ENCODE measurements around the gene LYRM9.
A peak's percentile ranks its signal among the peaks of the same experiment; 100 is the strongest.
"Not testable (repeated sequence)": the region's sequence is repeated elsewhere in the genome, so short reads cannot be mapped to it uniquely, and the experiment has no call there.

The LYRM9 gene

DNA sequence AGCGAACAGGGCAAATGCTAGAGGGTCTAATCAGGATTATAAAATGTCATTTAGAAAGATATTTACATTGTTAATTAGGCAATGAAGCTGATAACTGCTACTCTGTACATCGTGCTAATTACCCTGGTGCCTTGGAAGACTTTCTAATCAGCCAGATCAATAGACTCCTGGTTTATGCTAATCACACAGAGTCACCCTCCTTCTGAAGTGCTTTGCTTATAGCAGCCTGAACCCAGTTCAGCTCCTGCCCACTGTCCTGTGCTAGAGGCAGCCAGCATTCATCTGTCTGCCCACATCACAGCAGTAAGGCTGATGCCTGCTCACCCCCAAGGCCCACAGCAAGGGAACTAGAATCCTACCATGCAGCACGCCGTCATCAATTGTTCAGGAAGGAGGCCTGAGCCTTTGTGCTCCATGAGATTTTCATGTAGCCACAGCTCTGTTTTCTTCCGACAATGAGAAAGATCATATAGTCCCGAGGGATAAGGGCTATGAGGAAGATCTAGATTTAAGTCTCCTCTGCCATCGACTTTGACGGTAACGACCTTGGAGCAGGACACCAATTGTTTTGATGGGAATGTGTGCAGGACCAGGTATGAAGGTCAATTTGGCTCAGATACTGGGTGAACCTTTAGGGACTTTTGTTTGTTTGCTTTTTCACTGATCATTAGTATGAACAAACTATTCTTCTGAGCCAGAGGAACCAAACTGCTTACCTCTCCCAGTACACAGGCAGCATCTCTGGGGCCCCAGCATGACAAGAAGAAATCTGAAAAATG, 12.5 kb upstream of the LYRM9 start:
- FAIRE-seq: no peak

GRCh38 chr17:27904534-27905446, 11.6 kb upstream of the LYRM9 start:
- no peak for FAIRE-seq

GRCh38 chr17:27904114-27904513, 10.9 kb upstream of the LYRM9 start:
- no peak for FAIRE-seq

DNA sequence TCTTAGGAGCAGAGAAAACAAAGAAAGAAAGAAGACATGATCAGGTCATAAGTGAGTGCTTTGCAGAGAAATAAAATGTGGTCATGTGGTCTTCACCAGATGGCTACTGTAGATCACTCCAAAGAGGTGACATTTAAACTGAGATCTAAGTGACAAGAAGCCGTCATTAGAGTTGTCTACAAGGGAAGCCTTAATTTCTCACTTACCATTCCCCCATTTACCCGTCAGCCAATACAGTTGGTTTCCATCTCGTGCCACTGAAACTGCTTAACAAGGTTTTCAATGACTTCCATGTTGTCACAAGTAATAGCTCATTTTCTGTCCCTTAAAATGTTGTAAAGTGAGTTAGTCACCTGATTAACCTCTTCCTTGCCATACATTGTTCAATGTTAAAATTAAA, 6.4 kb upstream of the LYRM9 start:
- FAIRE-seq: no peak

- FAIRE-seq: no peak
Measured at GRCh38 chr17:27898096-27898495, 4.9 kb upstream of the LYRM9 start.

DNA sequence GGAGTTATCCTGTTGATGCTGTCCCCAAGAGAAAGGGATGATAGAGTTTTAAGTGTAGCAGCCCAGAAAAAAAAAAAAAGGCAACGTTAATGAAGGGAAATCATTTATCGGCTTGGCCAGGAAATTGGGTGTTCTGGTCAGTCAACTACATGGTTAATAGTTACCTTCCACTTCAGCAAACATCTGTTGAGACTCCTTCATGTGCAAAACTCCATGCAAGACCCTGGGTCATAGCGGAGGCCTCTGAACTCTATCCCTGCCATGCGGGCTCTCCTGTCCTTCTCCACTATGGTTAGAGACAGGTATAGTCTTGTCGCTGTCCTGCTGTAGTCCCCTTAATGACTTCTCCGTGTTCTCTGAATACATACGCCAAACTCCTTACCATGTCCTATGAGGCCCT, 3.5 kb upstream of the LYRM9 start:
- no peak for FAIRE-seq

- no peak for FAIRE-seq
Measured at GRCh38 chr17:27895940-27896535, 2.9 kb upstream of the LYRM9 start.

DNA sequence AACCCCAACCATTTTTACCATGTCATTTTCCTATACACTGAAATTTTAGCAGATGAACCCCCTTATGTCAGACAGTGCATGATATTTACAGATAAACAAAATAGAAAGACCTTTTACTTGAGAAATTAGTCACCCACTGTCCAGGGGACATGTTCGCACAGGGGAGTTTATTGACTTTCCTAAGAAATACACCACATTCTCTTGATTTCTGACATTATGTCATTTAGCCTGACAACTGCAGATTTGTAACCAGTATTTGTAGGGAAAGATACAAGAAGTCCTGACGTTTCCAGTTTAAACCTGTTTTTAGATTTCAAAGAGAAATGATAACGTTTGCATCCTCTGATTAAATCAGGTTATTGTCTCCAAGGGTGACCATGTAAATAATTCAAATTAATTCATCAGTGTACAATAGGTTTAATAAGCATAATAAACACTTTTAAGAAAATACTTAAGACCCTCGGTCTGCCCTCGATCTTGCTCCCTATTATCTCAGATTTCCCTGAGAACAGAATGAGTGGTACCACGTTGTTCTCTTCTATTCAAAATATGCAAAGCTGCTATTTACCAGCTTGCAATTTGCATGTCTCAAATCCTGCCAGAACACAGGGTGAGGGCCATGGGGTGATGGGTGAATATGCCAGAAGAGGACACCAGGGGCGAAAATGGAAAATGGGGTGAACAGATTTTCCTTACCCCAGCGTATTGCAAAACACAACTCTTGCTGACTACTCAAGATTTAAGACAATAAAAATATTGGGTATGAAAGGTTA, 2.1 kb upstream of the LYRM9 start:
- no peak for FAIRE-seq

DNA sequence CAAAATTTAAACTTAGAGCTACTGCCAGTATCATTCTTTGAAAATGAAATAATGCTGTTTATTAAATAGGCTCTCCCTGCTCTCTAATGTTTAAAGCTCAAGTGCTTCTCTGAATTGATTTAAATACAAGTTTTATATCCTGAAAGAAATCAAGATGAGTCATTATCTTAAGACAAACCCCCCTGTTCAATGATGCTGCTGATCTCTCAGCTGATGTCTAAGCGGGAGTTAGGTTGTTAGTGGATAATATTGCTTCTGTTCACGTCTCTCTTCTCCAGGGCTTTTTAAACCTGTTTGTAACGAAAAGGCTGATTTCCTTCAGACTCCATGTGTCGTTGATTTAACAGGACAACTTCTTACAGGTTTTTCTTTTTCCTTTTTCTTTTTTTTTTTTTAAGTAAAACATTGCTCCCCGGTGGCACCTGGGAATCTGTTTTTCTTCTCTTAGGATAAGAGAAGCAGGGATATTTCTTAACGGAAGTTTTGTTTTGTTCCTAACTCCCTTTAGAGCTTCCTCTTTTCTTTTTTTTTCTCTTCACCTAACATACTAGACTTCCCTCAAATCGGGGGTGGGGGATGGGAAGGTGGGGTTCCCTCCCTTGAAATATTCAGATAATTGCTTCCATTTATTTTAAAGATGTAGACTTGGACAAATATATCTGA, 807 bp upstream of the LYRM9 start:
- FAIRE-seq: peak; percentile 76

DNA sequence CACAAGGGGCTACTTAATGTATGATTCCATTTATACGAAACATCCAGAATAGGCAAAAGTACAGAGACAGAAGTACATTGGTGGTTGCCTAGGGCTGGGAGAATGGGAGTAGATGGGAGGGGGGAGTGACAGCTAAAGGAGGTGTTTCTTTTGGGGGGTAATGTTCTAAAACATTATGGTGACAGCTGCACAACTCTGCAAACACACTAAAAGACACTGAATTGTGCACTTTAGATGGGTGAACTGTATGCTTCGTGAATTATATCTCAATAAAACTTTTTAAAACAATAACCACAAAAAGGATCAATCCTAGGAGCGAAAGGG, 661 bp downstream of the LYRM9 start:
- FAIRE-seq: no peak

DNA sequence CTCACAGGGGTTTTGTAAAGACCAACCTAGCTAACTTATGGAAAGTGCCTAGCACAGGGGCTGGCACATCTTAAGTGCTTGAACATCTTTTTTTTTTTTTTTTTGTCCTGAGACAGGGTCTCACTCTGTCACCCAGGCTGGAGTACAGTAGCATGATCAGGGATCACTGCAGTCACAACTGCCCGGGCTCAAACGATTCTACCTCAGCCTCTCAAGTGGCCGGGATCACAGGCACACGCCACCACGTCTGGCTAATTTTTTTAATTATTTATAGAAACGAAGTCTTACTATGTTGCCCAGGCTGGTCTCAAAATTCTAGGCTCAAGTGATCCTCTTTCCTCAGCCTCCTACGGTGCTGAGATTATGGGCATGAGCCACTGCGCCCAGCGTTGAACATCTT, 1.3 kb downstream of the LYRM9 start:
- FAIRE-seq: no peak

GRCh38 chr17:27889711-27890251, 3.4 kb downstream of the LYRM9 start:
- no peak for FAIRE-seq

DNA sequence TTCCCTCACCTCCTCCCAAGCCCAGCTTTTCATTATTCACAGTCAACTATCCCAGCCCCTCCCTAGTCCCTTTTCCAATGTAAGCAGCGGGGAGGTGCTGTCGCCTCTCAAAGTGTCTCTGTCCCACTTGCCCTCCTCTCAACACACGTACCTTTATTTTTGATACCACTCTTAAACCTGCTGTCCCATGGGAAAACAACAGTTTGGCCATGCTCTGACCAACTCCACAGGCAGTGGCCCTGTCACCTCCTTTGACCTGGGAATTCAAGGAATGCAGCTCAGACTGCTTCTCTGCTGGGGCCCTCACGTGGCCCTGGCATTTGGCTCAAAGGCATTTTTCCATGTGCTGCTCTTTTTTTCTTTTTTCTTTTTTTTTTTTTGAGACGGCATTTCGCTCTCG, 4.2 kb downstream of the LYRM9 start:
- no peak for FAIRE-seq

DNA sequence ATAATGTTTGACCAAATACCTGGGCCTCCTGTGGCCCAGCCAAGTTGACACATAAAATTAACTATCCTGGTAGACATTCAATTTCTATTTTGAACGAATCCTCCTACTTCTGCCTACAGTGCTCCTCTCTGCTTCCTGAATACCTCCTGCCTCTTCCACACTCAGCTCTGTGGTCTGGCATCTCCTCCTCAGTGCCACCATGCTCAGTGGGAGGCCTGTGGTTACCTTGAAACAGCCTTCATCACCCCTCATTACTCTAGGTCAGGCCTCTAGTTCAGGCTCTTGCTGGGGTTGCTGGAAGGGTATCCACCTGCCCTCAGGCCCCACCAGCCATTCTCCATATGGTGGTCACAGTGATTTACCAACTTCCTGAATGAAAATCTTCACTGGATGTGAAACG, 5.1 kb downstream of the LYRM9 start:
- FAIRE-seq: no peak

GRCh38 chr17:27886348-27886906, 6.7 kb downstream of the LYRM9 start:
- not testable (repeated sequence) for FAIRE-seq

DNA sequence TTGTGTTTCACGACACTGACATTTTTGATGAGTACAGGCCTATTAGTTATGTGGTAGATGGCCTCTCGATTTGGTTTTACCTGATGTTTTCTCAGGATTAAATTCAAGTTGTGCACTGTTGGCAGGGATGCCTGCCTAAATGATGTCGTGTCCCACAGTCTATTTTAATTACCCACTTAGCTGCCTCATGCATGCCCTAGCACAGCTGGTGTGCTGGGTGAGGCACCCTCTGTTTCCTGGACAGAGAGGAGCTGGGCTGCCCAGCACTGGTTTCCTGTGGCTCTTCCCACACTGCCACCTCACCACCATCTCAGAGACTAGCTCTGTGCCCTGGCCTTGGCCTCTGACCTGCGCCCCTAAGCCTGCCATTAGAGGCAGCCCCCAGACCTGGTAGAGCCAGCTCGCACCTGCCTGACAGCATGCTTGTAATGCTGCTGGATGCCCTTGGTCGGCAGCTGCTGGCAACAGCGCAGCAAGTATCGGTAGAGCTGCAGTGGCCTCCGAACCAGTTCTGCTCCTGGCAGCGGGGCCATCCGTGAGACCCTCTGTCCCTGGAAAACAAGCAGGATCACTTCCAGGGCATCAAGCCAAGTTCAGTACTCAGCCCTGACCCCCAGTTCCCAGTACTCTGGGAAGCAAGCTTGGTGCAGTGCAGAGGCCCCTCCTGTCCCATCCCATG, 10.9 kb downstream of the LYRM9 start:
- no peak for FAIRE-seq

- no peak for FAIRE-seq
Measured at GRCh38 chr17:27879987-27880608, 13.1 kb downstream of the LYRM9 start.

DNA sequence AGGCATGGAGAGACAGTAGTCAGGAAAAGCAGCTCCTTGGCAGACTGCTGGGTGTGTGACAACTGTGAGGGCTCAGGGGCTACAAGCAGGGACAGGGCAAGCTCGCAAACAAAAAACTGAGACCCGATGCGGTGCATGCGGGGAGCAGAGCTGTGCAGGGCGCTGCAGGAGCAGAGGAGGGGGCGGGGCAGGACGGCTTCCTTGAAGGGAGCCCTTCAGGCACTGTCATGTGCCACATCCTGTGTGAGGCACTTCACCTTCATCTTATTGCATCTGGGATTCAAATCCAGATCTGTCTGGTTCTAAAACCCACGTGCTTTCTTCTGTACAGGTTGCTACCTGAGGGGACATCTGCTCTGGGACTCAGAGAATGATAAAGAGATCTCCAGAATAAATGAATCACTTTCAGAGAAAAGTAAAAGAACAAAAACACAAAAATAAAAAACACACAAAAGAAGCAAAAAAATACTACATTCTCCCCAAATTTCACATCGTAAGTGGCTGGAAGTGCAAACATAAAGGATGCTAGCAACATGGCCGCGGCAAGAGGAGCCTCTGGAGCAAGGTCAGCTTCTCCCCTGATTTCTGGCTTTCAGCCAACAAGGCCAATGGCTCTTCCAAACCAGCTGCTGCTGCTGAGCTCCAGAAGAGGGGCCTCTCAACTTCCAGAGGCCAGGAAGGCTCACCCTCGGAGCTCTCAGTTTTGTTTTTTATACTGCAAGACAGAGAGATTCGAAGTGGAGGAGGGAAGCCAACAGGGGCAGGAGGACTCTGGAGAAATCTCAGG, 14.2 kb downstream of the LYRM9 start:
- no peak for FAIRE-seq

GRCh38 chr17:27873746-27874145, 19.4 kb downstream of the LYRM9 start:
- FAIRE-seq: no peak

DNA sequence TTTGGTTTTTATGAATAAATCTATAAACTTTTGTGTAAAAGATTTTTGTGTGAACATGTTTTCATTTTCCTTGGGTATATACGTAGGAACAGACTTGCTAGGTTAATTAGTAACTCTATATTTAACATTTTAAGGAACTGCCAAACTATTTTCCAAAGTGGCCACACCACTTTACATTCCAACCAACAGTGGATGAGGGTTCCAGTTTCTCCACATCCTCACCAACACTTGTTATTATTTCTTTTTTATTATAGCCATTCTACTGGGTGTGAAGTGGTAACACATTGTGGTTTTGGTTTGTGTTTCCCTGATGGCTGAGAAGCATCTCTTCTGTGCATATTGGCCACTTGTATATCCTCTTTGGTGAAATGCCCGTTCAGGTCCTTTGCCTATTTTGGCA, 20.0 kb downstream of the LYRM9 start:
- FAIRE-seq: no peak
